ENCODE measurements around the gene ZCWPW1. TPM values are rescaled to one million over a fixed set of nuclear protein-coding genes. Genes with fewer than 3 reads are reported as not detected.

The ZCWPW1 gene
- total RNA-seq, 1 donor from 2014 or later, result 3.4 TPM

DNA sequence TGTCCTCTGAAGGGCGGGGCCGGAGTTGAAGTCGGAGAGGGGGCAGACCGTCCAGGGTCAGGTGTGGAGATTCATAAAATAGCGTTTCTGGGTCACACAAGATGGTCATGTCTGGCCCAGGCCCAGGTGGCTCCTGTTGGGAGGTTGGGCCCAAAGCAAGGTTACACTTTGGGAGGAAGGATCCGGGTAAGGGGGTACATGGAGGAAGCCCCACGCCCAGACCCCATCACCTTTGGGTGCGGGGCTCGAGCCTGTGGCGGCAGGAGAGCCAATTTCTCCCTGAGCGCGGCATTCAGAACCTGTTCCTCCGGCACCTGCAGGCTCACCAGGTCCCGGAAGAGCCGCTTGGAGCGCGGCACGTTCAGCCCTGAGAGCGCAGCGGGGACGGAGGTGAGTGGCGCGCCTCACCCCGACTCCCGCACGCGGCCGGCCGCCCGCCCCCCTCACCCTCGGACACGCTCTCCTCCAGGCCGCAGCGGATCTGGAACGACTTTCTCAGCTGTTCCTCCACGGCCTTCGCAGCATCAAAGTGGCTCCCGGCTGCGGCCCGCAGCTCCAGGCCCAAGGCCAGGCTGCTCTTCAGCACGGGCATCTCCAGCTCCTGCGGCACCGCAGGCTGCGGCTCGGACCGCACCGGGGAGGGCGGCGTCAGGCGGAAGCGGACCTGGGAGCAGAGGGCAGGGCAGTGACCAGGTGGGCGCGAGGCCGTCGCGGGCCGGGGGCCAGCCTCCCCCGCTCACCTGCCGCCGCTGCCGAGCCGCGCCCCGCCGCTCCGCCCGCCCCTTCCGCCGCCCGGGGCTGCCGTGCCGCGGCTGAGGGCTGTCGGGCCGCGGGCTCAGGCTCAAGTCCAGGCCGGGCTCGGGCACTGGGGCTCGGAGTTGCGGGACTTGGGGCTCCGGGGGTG lies 7.2 kb upstream of the ZCWPW1 start:
- intact Hi-C loops (cut with DNase I), result loop anchor here (1.0 kb wide), 1 partner anchor 7 kb away; the partner anchor contains the start of gene ZCWPW1
- DNase-seq (ENCODE audit: low spot score), result no peak

DNA sequence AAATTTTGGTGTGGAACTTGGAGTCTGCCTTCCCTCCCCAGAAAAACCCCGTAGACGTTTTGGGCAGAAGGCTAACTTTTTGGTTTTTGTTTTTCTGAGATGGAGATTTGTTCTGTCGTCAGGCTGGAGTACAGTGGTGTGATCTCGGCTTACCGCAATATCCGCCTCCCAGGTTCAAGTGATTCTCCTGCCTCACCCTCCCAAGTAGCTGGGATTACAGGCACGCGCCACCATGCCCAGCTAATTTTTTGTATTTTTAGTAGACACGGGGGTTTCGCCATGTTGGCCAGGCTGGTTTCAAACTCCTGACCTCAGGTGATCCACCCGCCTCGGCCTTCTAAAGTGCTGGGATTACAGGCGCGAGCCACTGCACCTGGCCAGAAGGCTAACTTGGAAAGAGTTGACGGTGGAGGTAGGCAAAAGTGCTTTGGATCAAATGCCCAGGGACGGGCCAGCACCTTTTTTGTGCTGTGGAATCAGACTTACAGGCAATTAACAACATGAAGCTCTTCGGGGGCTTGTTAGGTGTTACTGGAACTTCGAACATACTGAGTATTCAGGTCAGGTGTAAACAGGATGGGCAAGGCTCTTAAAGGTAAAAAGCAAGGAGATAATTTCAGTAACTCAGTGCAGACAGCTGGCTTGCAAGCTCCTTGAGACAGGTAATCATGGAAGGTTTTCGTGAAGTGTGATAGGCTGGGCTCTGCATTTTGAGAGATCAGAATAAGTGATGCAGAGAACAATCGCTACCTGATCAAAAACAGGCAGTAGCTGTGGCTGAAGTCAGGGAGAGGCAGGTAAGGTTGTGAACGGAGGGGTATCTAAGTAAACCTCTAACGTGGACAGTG lies 6.0 kb upstream of the ZCWPW1 start:
- DNase-seq (ENCODE audit: low spot score), result no peak
- intact Hi-C loops (cut with DNase I), result no loop called here

DNA sequence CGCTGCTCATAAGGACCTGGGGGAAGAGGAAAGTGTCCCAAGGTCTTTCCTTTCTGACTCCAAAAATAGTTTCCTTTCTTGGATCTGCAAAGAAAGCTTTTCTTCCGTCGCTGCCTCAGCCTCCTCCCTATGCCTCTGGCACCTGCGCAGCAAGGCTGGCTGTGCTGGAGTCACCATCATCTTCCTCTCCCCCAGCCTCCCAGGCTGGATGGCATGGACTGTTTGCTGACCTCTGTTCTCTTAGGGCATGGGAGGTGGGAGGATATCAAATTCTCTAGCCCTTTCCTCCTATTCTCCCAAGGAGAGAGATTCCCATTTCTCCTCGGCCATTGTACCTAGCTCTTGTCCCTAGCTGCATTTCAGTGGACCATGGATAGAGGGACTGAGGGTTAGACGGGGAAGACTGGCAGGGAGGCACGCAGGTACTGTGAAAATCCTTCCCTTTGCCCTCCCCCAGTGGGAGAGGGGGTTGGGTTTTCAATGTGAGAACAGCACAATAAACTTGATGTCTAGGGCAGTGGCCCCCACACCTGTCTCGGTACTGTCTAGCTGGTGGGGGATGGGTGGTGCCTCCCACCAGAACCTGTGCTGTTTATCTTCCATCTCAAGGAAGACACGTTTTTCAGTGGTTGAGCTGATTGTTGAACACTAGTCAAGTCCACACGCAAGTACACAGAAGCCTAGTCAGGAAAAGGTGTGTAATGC lies 5.2 kb upstream of the ZCWPW1 start:
- no peak for DNase-seq (ENCODE audit: low spot score)

DNA sequence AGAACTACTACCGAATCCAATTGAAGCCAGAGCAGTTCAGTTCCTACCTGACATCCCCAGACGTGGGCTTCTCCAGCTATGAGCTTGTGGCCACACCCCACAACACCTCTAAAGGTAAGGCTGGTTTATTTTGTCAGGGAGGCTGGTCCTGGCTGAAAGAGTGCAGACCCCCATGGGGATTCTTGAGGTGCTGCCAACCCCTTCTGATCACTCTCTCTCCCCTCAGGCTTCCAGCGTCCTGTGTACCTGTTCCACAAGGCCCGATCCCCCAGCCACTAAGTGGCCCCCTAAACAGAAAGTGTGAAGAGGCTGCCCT lies 4.7 kb upstream of the ZCWPW1 start:
- intact Hi-C loops (cut with DNase I), result no loop called here
- no peak for DNase-seq (ENCODE audit: low spot score)

More for the DNA sequence above, 5.2 kb upstream of the ZCWPW1 start:
- intact Hi-C loops (cut with DNase I), result no loop called here

DNA sequence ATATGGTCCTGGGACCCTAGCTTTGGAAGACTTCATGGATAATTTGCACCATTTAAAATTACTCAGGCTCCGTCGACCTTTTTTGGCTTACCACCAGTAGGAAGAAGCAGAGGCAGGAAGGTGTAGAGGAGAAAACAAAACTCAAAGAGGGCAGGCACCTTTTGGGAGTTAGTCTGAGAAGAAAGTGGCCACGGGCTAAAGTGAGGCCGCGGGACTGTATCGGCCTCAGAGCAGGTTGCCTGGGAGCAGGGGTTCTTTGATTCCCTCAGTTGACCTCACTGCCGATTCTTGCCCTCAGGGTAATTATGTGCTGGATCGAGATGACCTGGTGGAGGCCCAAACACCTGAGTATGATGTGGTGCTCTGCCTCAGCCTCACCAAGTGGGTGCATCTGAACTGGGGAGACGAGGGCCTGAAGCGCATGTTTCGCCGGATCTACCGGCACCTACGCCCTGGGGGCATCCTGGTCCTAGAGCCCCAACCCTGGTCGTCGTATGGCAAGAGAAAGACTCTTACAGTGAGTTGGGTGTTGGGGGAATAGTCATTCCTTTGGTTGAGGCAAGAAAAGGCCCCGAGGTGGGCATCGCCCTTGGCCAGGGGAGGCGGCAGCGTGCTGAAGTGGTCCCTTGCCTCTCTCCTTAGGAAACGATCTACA lies 4.2 kb upstream of the ZCWPW1 start:
- intact Hi-C loops (cut with DNase I), result no loop called here
- DNase-seq (ENCODE audit: low spot score), result no peak

DNA sequence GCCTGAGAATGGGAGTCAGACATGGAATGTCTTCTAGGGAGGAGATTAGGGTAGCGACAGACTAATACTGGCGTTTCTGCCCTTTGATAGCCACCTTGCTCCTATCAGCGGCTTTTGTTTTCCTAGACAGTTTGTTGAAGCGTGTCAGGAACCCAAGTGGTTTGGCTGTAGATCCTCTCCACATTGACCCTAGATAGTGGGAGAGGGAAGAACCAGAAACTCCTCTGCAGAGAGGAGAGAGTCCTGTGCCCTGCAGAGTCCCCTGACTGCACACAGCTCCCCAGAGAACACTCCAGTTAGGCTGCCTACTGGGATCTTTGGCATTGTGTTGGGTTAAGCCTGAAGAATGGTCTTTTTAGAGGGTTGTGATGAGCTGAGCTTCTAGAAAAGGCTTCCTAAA lies 3.5 kb upstream of the ZCWPW1 start:
- DNase-seq (ENCODE audit: low spot score), result no peak
- intact Hi-C loops (cut with DNase I), result no loop called here

DNA sequence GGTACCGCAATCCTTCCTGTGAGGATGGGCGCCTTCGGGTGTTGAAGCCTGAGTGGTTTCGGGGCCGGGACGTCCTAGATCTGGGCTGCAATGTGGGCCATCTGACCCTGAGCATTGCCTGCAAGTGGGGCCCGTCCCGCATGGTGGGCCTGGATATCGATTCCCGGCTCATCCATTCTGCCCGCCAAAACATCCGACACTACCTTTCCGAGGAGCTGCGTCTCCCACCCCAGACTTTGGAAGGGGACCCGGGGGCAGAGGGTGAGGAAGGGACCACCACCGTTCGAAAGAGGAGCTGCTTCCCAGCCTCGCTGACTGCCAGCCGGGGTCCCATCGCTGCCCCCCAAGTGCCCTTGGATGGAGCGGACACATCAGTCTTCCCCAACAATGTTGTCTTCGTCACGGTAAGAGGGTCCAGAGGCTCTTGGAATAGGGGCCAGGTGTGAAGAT lies 2.8 kb upstream of the ZCWPW1 start:
- no peak for DNase-seq (ENCODE audit: low spot score)
- intact Hi-C loops (cut with DNase I), result no loop called here

DNA sequence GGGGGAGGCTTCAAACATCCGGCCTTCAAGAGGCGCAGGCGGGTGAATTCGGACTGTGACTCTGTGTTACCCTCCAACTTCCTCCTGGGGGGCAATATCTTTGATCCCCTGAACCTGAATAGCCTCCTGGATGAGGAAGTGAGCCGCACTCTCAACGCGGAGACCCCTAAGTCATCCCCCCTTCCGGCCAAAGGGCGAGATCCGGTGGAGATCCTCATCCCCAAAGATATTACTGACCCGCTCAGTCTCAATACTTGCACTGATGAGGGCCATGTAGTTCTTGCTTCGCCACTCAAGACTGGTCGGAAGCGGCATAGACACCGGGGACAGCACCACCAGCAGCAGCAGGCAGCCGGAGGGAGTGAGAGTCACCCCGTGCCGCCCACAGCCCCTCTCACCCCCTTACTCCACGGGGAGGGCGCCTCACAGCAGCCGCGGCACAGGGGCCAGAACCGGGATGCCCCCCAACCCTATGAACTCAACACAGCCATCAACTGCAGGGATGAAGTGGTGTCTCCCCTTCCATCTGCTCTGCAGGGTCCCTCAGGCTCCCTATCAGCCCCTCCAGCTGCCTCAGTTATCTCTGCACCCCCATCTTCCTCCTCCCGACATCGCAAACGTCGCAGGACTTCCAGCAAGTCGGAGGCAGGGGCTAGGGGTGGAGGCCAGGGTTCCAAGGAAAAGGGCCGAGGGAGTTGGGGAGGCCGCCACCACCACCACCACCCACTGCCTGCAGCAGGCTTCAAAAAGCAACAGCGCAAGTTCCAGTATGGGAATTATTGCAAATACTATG lies 2.2 kb upstream of the ZCWPW1 start:
- intact Hi-C loops (cut with DNase I), result no loop called here
- no peak for DNase-seq (ENCODE audit: low spot score)

DNA sequence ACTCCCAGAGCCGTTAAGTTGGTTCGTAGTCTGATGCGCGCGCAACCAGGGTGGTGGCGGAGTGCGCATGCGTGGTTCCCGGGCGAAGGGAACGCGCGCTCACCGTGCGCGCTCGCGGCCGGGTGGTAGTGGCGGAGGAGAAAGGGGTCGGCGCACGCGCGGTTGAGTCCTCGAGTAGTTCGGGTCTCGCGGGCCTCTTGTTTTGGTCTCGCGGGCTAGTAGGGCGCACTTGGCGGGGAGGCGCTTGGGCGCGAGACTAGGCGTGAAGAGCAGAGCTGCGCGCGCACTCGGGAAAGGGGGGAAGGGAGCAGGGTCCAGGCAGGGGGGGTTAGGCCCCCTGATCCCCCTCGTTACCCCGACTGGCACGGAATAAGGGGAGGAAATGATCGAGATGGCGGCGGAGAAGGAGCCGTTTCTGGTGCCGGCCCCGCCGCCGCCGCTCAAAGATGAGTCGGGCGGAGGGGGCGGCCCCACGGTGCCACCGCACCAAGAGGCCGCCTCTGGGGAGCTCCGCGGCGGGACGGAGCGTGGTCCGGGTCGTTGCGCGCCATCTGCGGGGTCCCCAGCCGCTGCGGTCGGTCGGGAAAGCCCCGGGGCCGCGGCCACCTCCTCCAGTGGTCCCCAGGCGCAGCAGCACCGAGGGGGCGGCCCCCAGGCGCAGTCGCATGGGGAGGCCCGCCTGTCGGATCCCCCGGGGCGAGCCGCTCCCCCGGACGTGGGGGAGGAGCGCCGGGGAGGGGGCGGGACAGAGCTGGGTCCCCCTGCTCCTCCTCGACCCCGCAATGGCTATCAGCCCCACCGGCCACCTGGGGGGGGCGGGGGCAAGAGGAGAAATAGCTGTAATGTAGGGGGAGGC lies 1.4 kb upstream of the ZCWPW1 start, which contains the start of gene MEPCE:
Gene MEPCE (plus strand): TSS at position 195 of the 856 bp plus-strand sequence. CDS start 188 bp downstream, at position 383.
- DNase-seq (ENCODE audit: low spot score), result peak; percentile 95
- intact Hi-C loops (cut with DNase I), result no loop called here

DNA sequence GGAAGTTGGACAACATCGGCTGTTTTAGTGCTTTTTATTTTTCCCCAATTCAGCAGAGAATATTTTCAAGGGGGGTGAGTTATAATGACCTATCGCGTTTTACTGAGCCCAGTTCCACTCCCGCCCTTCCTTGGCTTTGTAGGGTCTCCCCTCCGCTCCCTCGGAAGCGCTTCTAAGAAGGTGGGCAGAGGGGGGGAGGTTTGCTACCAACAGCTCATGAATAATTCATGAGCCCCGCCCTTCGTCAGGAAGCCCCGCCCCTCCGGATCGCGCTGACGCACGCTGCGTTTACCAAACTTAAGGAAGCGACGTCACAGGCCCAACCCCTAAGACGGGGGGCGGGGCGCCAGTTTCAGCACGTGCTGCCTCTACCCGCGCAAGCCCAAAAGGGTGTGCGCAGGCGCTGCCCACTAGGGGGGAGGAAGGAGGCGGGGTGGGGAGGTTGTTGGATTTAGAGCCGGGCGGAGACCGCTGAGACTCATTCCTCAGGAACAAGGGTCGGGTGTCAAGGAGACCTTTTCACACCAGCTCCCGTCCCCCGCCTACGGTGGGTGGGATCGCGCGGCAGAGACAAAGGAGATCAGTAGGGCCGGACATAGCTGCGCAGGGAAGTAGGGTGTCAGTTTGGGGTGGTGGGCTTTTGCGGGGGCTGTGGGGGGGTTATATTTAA lies 599 bp upstream of the ZCWPW1 start:
- intact Hi-C loops (cut with DNase I), result loop anchor here (1.0 kb wide), 1 partner anchor 7 kb away; the partner anchor contains the start of gene PPP1R35
- DNase-seq (ENCODE audit: low spot score), result peak; percentile 100

DNA sequence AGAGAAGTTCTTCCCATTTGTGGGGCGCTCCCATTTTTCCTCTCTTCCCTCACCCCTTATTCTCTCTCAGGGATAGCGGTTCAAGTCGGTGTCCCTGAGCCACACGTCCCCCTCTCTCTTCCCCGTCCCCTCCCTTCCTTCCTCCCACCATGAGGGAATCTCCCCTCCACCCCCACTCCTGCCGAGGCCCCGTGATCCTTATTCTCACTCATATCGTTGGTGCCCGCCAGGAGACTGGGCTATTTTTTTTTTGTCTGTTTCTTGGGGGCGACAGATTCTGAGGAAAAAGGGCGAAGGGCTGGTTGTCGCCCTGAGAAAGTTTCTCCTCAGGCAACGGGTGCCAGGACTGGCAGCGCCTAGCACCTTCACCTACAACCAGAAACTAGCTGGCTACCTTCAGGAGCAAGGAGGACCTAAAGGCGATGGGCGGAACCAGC lies 723 bp downstream of the ZCWPW1 start:
- no peak for DNase-seq (ENCODE audit: low spot score)
- intact Hi-C loops (cut with DNase I), result loop anchor here (1.0 kb wide), 1 partner anchor 9 kb away; the partner anchor contains the start of gene PPP1R35

DNA sequence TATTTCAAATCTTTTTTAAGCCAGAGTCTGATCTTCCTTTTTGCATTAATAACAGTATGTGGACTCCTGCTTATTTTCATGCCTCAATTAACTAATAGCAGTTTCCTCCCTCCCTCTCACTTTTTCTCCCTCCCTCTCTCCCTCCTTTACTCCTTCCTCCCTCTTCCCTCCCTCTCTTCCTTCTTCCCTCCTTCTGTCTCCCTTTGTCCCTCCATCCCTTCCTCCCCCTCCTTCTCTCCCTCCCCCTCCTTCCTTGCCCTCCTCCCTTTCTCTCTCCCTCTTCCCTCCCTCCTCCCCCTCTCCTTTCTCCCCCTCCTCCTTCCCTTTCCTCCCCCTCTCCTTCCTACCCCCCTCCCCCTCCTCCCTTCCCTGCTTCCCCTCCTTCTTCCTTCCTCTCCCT lies 2.0 kb downstream of the ZCWPW1 start:
- DNase-seq (ENCODE audit: low spot score), result no peak
- intact Hi-C loops (cut with DNase I), result no loop called here

DNA sequence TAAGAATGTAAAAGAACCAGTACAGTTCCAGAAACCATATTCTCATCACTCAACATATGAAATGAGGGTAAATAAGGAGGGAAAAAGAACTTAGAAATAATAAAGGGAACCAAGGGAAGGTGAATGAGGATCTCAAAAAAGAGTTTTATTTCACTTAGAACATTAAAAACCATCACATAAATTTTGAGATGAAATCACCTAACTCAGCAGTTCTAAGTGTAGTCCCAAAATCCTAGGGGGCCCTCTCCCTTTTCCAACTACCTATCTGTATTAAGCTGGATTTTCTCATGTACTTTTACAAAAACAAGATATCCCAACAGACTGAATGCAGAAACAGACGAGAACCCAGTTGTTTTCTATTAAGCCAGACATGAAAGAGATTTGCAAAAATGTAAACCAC lies 3.2 kb downstream of the ZCWPW1 start:
- DNase-seq (ENCODE audit: low spot score), result no peak
- intact Hi-C loops (cut with DNase I), result no loop called here

DNA sequence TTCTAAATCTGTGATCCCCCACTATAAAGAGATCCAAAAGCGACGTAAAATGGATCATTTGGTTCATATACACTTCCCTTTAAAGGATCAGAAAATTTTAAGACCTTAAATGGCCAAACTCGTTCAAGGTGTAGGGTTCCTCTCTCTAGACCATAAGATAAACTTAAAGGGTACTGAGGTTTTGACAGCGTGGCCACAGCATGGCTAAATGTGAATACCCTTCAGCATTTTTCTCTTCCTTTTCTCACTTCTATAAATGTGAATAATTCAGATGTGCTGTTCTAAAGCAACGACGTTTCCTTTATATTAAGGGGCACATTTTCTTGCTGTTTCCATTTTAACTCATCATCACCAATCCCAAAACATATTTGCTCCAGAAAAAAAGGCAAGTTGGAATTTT lies 5.2 kb downstream of the ZCWPW1 start:
- intact Hi-C loops (cut with DNase I), result no loop called here
- DNase-seq (ENCODE audit: low spot score), result no peak

DNA sequence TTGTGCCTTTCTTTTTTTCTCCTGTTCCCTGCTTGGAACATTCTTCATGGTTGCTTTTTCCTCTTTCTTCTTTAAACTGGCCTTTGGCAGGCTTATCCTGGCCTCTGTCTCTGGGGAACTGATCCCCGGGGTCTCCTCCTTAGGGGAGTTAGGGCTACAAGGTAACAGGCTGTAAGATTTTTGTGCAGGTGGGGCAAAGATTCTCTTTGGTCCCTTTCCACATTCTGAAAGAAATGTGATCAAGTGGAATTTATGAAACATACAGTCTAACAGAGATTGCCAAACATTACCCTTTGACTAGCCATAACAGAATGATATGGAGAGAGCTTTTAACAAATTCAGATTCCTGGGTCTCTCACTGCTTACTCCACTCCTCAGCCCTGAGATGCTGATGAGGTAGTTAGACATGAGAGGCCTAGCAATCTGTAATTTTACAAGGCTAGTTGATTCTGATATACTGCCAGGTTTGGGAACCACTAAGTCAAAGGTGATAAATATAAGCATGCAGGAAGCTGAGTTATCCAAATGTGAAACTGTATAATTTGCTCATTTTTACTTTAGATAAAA lies 8.8 kb downstream of the ZCWPW1 start:
- intact Hi-C loops (cut with DNase I), result no loop called here
- no peak for DNase-seq (ENCODE audit: low spot score)

DNA sequence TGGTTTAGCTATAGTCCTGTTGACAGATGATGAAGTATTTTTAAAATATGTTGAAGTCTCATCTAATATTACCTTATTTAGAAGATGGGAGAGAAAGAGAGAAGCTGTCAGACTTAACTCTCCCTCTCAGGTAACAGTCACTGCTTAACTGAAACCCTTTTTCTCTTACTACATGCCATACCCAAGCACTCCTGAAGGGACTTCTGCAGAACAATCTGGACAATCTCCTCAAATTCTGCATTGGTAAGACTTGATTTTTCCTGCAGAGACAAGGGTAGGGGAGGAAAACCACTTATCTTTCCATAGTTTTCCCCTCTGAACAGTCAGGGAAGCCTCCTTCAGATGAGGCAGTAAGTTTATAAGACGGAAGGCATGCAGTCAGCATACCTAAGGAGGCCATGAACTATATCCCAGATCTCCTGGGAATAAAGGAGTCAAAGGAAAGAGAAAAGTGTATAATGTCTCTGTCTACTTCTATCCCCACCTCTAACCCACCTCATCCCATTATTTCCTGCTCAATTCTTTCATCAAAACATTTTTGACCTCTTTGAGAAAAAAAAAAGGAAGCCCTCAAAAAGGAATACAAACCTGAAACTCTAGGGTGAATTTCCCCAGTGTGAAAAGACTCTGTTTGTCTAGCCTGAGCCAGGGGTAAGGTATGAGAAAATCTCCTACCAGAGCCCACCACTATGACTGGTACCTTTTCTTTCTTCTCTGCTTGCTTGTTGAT lies 9.4 kb downstream of the ZCWPW1 start:
- intact Hi-C loops (cut with DNase I), result no loop called here
- no peak for DNase-seq (ENCODE audit: low spot score)

All from cardiac septum (tissue), 1 donor.